H9 (cell line): ENCODE measurements around the gene TIMM10. TPM values are rescaled to one million over a fixed set of nuclear protein-coding genes. Genes with fewer than 3 reads are reported as not detected.

Source experiments
- DNase-seq: peaks from one replicate; pipeline ENCODE4 v3.0.0-alpha.2; 2017
- H2AFZ ChIP-seq: one replicate; pipeline ENCODE4 v1.6.1; 2013; ENCODE audit warnings: mild to moderate bottlenecking, low read length, control low read depth, moderate library complexity
- H2AK5ac ChIP-seq: 2 replicates; pipeline ENCODE4 v1.6.1; 2013; ENCODE audit warnings: low read length, control low read depth, mixed read lengths; ENCODE audit not compliant: insufficient read length
- H2BK120ac ChIP-seq: one replicate; pipeline ENCODE4 v1.6.1; 2013; ENCODE audit warnings: low read depth, mild to moderate bottlenecking, low read length, control low read depth, inconsistent platforms; ENCODE audit not compliant: poor library complexity, severe bottlenecking
- H2BK12ac ChIP-seq: 2 replicates; pipeline ENCODE4 v1.6.1; 2013; ENCODE audit warnings: low read length, control low read depth, mixed read lengths, low read depth; ENCODE audit not compliant: insufficient read length
- H2BK15ac ChIP-seq: 2 replicates; pipeline ENCODE4 v1.6.1; 2013; ENCODE audit warnings: low read depth, low read length, control low read depth
- H2BK20ac ChIP-seq: one replicate; pipeline ENCODE4 v1.6.1; 2013; ENCODE audit warnings: low read depth, mild to moderate bottlenecking, low read length, control low read depth, inconsistent platforms; ENCODE audit not compliant: poor library complexity, severe bottlenecking
- H2BK5ac ChIP-seq: 2 replicates; pipeline ENCODE4 v1.6.1; 2013; ENCODE audit warnings: low read length, control low read depth, mixed read lengths; ENCODE audit not compliant: insufficient read length
- H3K14ac ChIP-seq: 2 replicates; pipeline ENCODE4 v1.6.1; 2013; ENCODE audit warnings: low read length, control low read depth; ENCODE audit not compliant: insufficient read depth
- H3K18ac ChIP-seq: 2 replicates; pipeline ENCODE4 v1.6.1; 2013; ENCODE audit warnings: low read depth, mild to moderate bottlenecking, mixed read lengths, low read length, control low read depth; ENCODE audit not compliant: insufficient read length
- H3K23ac ChIP-seq: 2 replicates; pipeline ENCODE4 v1.6.1; 2013; ENCODE audit warnings: low read length, control low read depth, mixed read lengths, low read depth; ENCODE audit not compliant: insufficient read length
- H3K23me2 ChIP-seq: 2 replicates; pipeline ENCODE4 v1.6.1; 2013; ENCODE audit warnings: low read depth, mild to moderate bottlenecking, mixed read lengths, low read length, control low read depth; ENCODE audit not compliant: insufficient read length, poor library complexity, severe bottlenecking
- H3K27ac ChIP-seq: 2 replicates; pipeline ENCODE4 v1.5.1; 2013; ENCODE audit warnings: low read length, control low read depth, mixed read lengths, low read depth; ENCODE audit not compliant: insufficient read length
- H3K27me3 ChIP-seq: 2 replicates; pipeline ENCODE4 v1.6.1; 2013; ENCODE audit warnings: low read length, control low read depth, inconsistent platforms; ENCODE audit not compliant: insufficient read depth
- H3K4ac ChIP-seq: 2 replicates; pipeline ENCODE4 v1.6.1; 2013; ENCODE audit warnings: low read depth, mild to moderate bottlenecking, control low read depth, inconsistent platforms, low read length, moderate library complexity
- H3K4me1 ChIP-seq: 2 replicates; pipeline ENCODE4 v1.6.1; 2013; ENCODE audit warnings: low read length, control low read depth, inconsistent platforms; ENCODE audit not compliant: insufficient read depth
- H3K4me2 ChIP-seq: 2 replicates; pipeline ENCODE4 v1.6.1; 2013; ENCODE audit warnings: low read length, control low read depth, mixed read lengths; ENCODE audit not compliant: insufficient read length, insufficient read depth
- H3K56ac ChIP-seq: 2 replicates; pipeline ENCODE4 v1.6.1; 2013; ENCODE audit warnings: low read depth, mild to moderate bottlenecking, mixed read lengths, low read length, control low read depth; ENCODE audit not compliant: insufficient read length
- H3K79me1 ChIP-seq: 2 replicates; pipeline ENCODE4 v1.6.1; 2013; ENCODE audit warnings: low read depth, mild to moderate bottlenecking, moderate library complexity, low read length, control low read depth, inconsistent platforms; ENCODE audit not compliant: insufficient read depth, poor library complexity, severe bottlenecking
- H3K79me2 ChIP-seq: 2 replicates; pipeline ENCODE4 v1.6.1; 2013; ENCODE audit warnings: low read length, control low read depth, inconsistent platforms; ENCODE audit not compliant: insufficient read depth
- H3K9ac ChIP-seq: 2 replicates; pipeline ENCODE4 v1.6.1; 2013; ENCODE audit warnings: low read length, control low read depth, mixed read lengths; ENCODE audit not compliant: insufficient read length; ENCODE audit errors: extremely low read depth
- H3K9me3 ChIP-seq: one replicate; pipeline ENCODE4 v1.6.1; 2013; ENCODE audit warnings: low read depth, low read length, inconsistent platforms; ENCODE audit not compliant: control insufficient read depth
- H3T11ph ChIP-seq: one replicate; pipeline ENCODE4 v1.6.1; 2013; ENCODE audit warnings: mild to moderate bottlenecking, low read length, control low read depth, inconsistent platforms
- H4K20me1 ChIP-seq: one replicate; pipeline ENCODE4 v1.6.1; 2013; ENCODE audit not compliant: control insufficient read depth, insufficient read length, insufficient read depth
- H4K5ac ChIP-seq: 2 replicates; pipeline ENCODE4 v1.6.1; 2013; ENCODE audit warnings: low read depth, mild to moderate bottlenecking, mixed read lengths, low read length, control low read depth; ENCODE audit not compliant: insufficient read length
- H4K8ac ChIP-seq: replicated peaks from 2 replicates; pipeline ENCODE4 v1.6.1; 2013; ENCODE audit warnings: low read length, control low read depth, mixed read lengths, low read depth; ENCODE audit not compliant: insufficient read length
- H4K91ac ChIP-seq: 2 replicates; pipeline ENCODE4 v1.6.1; 2013; ENCODE audit warnings: low read depth, mild to moderate bottlenecking, moderate library complexity, mixed read lengths, low read length, control low read depth; ENCODE audit not compliant: insufficient read length
- H3K27ac Mint-ChIP-seq, 3 experiments: 2 replicates in 2 of 3; 3 replicates in 1 of 3; pipeline ENCODE4 v1.8.0; 2020 to 2021; ENCODE audit warnings: mixed read lengths in 3 of 3, mild to moderate bottlenecking in 1 of 3, moderate library complexity in 1 of 3
- H3K27me3 Mint-ChIP-seq: 2 replicates; pipeline ENCODE4 v1.8.0; 2021; ENCODE audit warnings: low read depth, mild to moderate bottlenecking, moderate library complexity, mixed read lengths
- H3K36me3 Mint-ChIP-seq, 3 experiments: 2 replicates in 2 of 3; 3 replicates in 1 of 3; pipeline ENCODE4 v1.8.0; 2020 to 2021; ENCODE audit warnings: low read depth in 3 of 3, mixed read lengths in 3 of 3; ENCODE audit not compliant: insufficient read depth in 1 of 3
- H3K4me1 Mint-ChIP-seq, 2 experiments: 2 replicates each; pipeline ENCODE4 v1.8.0; 2020; ENCODE audit warnings: mixed read lengths in 2 of 2
- H3K4me3 Mint-ChIP-seq, 2 experiments: 2 replicates in 1 of 2; 3 replicates in 1 of 2; pipeline ENCODE4 v1.8.0; 2020 to 2021; ENCODE audit warnings: mild to moderate bottlenecking in 2 of 2, mixed read lengths in 2 of 2, moderate library complexity in 1 of 2
- H3K9me3 Mint-ChIP-seq, 2 experiments: 2 replicates in 1 of 2; 3 replicates in 1 of 2; pipeline ENCODE4 v1.8.0; 2020; ENCODE audit warnings: mild to moderate bottlenecking in 2 of 2, mixed read lengths in 2 of 2, moderate library complexity in 1 of 2
- CTCF ChIP-seq: fragments of 200-600 bp; sonication (generic); conservative IDR thresholded peaks from 3 replicates; pipeline ENCODE4 v1.8.0; 2021; ENCODE audit warnings: antibody characterized with exemption, mild to moderate bottlenecking
- WGBS: extraction: QIAGEN DNeasy Blood & Tissue Kit; methylation state at CpG from one replicate; pipeline ENCODE4 v1.1.7; 2013; ENCODE audit warnings: missing lambda C conversion rate, low lambda C conversion rate, mixed read lengths; ENCODE audit not compliant: insufficient read length; ENCODE audit errors: extremely low coverage; 5-methylcytosine and 5-hydroxymethylcytosine counted together
- total RNA-seq: library from RNA; stranded (reverse); gene quantifications from 2 replicates; pipeline ENCODE4 v1.2.1, GENCODE V29; 2021

The TIMM10 gene
- total RNA-seq, 1 experiment from 2014 or later, result 130 TPM

- no CpG with 5 or more reads among the region's 1 CpG for WGBS
- Histone ChIP-seq H3K9me3 (no peaks in the 10 kb centered on the region), H4K8ac (no peak overlapping the region)
Observed at GRCh38 chr11:57506522-57506921, 24.0 kb downstream of the TIMM10 start.

More at GRCh38 chr11:57506522-57506921, 24.0 kb downstream of the TIMM10 start:
- H2BK15ac ChIP-seq, result no peak overlapping the region
- H3K23me2 ChIP-seq, result no peaks in the 10 kb centered on the region
- Mint-ChIP-seq H3K4me1 (peaks cover 12 to 20% of the 10 kb centered on the region in 2 experiments), H3K4me3 (no peak overlapping the region), H3K9me3 (no peaks in the 10 kb centered on the region), H3K27me3 (no peaks in the 10 kb centered on the region; the same call in 1 of the 2 replicates), H3K27ac (no peak overlapping the region), H3K36me3 (no peaks in the 10 kb centered on the region; a peak in 3 of 7 replicates)
- no peaks in the 10 kb centered on the region for H3K27me3 ChIP-seq
- no peak overlapping the region for H3K4ac ChIP-seq
- no peak for TF ChIP-seq CTCF
- H2BK12ac ChIP-seq, result no peak overlapping the region
- H3K18ac ChIP-seq, result no peak overlapping the region
- no peaks in the 10 kb centered on the region for H3K79me2 ChIP-seq
- no peaks in the 10 kb centered on the region for H4K20me1 ChIP-seq
- H2BK120ac ChIP-seq, result no peak overlapping the region
- no peaks in the 10 kb centered on the region for H3K79me1 ChIP-seq
- no peak overlapping the region for H4K5ac ChIP-seq
- H3K23ac ChIP-seq, result no peak overlapping the region
- H3K14ac ChIP-seq, result no peak overlapping the region
- H3T11ph ChIP-seq, result no peak overlapping the region
- H3K4me2 ChIP-seq, result no peak overlapping the region
- H2AK5ac ChIP-seq, result no peak overlapping the region
- no peak overlapping the region for H3K27ac ChIP-seq
- H2BK5ac ChIP-seq, result no peak overlapping the region
- no peak overlapping the region for H3K56ac ChIP-seq
- no peak overlapping the region for H4K91ac ChIP-seq
- no peak overlapping the region for H2AFZ ChIP-seq
- H2BK20ac ChIP-seq, result no peak overlapping the region
- no peak overlapping the region for H3K9ac ChIP-seq
- 0 out of 2 replicates have a peak, but pooled peaks cover 2% of the 10 kb centered on the region for H3K4me1 ChIP-seq
- DNase-seq, result no peak
